ENCODE results near the gene AXDND1.

GRCh38 chr1:179510038-179510437 is 144.3 kb downstream of the AXDND1 start:
- no peak for TF ChIP-seq EZH2 (optimal IDR thresholded peaks at IDR 0.05; ENCODE audit: low read depth, low read length)
- no peak for TF ChIP-seq CTCF (IDR thresholded peaks at IDR 0.05; ENCODE audit: low read length)

All from MM.1S (cell line).